Measurements from ENCODE around the gene SLC35F4. TPM values are rescaled to one million over a fixed set of nuclear protein-coding genes. Genes with fewer than 3 reads are reported as not detected.
"Not testable (repeated sequence)": the region's sequence is repeated elsewhere in the genome, so short reads cannot be mapped to it uniquely, and the experiment has no call there.

SLC35F4 gene
- total RNA-seq, 1 donor from 2014 or later = not detected

GRCh38 chr14:57732463-57733285, 133.2 kb downstream of the SLC35F4 start:
- peak; percentile 48 for DNase-seq (ENCODE audit: extremely low read depth, low read depth, low spot score)

- no peak for DNase-seq (ENCODE audit: extremely low read depth, low read depth, low spot score)
Observed at GRCh38 chr14:57729208-57730187, 136.4 kb downstream of the SLC35F4 start.

GRCh38 chr14:57725399-57726077, 140.4 kb downstream of the SLC35F4 start:
- peak; percentile 52 for DNase-seq (ENCODE audit: extremely low read depth, low read depth, low spot score)

- not testable (repeated sequence) for DNase-seq (ENCODE audit: extremely low read depth, low read depth, low spot score)
Observed at GRCh38 chr14:57722141-57722540, 143.8 kb downstream of the SLC35F4 start.

GRCh38 chr14:57714487-57714931, 151.4 kb downstream of the SLC35F4 start:
- DNase-seq (ENCODE audit: extremely low read depth, low read depth, low spot score) = no peak

- no peak for DNase-seq (ENCODE audit: extremely low read depth, low read depth, low spot score)
Observed at GRCh38 chr14:57712698-57713097, 153.2 kb downstream of the SLC35F4 start.

GRCh38 chr14:57712102-57712501, 153.8 kb downstream of the SLC35F4 start:
- DNase-seq (ENCODE audit: extremely low read depth, low read depth, low spot score) = no peak

- DNase-seq (ENCODE audit: extremely low read depth, low read depth, low spot score) = no peak
Observed at GRCh38 chr14:57709909-57710308, 156.0 kb downstream of the SLC35F4 start.

- DNase-seq (ENCODE audit: extremely low read depth, low read depth, low spot score) = not testable (repeated sequence)
Observed at GRCh38 chr14:57709086-57709485, 156.8 kb downstream of the SLC35F4 start.

- no peak for DNase-seq (ENCODE audit: extremely low read depth, low read depth, low spot score)
Observed at GRCh38 chr14:57707219-57707618, 158.7 kb downstream of the SLC35F4 start.

- DNase-seq (ENCODE audit: extremely low read depth, low read depth, low spot score) = no peak
Observed at GRCh38 chr14:57704763-57705162, 161.1 kb downstream of the SLC35F4 start.

GRCh38 chr14:57699947-57700346, 165.9 kb downstream of the SLC35F4 start:
- no peak for DNase-seq (ENCODE audit: extremely low read depth, low read depth, low spot score)

GRCh38 chr14:57692671-57693070, 173.2 kb downstream of the SLC35F4 start:
- DNase-seq (ENCODE audit: extremely low read depth, low read depth, low spot score) = peak; percentile 54

GRCh38 chr14:57687416-57687815, 178.5 kb downstream of the SLC35F4 start:
- no peak for DNase-seq (ENCODE audit: extremely low read depth, low read depth, low spot score)

- no peak for DNase-seq (ENCODE audit: extremely low read depth, low read depth, low spot score)
Observed at GRCh38 chr14:57686304-57686703, 179.6 kb downstream of the SLC35F4 start.

GRCh38 chr14:57671021-57671420, 194.9 kb downstream of the SLC35F4 start:
- no peak for DNase-seq (ENCODE audit: extremely low read depth, low read depth, low spot score)

GRCh38 chr14:57660208-57660607, 205.7 kb downstream of the SLC35F4 start:
- DNase-seq (ENCODE audit: extremely low read depth, low read depth, low spot score) = no peak

- DNase-seq (ENCODE audit: extremely low read depth, low read depth, low spot score) = no peak
Observed at GRCh38 chr14:57659052-57659451, 206.8 kb downstream of the SLC35F4 start.

- no peak for DNase-seq (ENCODE audit: extremely low read depth, low read depth, low spot score)
Observed at GRCh38 chr14:57657487-57657886, 208.4 kb downstream of the SLC35F4 start.

GRCh38 chr14:57656853-57657252, 209.0 kb downstream of the SLC35F4 start:
- DNase-seq (ENCODE audit: extremely low read depth, low read depth, low spot score) = no peak

- no peak for DNase-seq (ENCODE audit: extremely low read depth, low read depth, low spot score)
Observed at GRCh38 chr14:57652769-57653168, 213.1 kb downstream of the SLC35F4 start.

Measured in glomerular endothelial cell (primary cell).